ENCODE results near the gene KCNAB2.
"Not testable (repeated sequence)": the region's sequence is repeated elsewhere in the genome, so short reads cannot be mapped to it uniquely, and the experiment has no call there.

KCNAB2 gene

GRCh38 chr1:6011161-6011945 lies 34.3 kb upstream of the KCNAB2 start:
- DNase-seq, result no peak

DNA sequence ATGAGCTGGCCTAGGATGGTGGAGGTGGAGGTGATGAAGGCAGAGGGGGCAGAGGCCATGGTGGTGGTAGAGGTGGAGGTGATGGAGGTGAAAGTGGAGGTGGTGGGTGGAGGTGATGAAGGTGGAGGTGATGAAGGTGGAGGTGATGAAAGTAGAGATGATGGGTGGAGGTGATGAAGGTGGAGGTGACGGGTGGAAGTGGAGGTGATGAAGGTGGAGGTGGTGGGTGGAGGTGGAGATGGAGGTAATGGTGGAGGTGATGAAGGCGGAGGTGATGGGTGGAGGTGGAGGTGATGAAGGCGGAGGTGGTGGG lies 33.8 kb upstream of the KCNAB2 start:
- DNase-seq, result no peak

- no peak for DNase-seq
Observed at GRCh38 chr1:6012529-6013318, 33.0 kb upstream of the KCNAB2 start.

DNA sequence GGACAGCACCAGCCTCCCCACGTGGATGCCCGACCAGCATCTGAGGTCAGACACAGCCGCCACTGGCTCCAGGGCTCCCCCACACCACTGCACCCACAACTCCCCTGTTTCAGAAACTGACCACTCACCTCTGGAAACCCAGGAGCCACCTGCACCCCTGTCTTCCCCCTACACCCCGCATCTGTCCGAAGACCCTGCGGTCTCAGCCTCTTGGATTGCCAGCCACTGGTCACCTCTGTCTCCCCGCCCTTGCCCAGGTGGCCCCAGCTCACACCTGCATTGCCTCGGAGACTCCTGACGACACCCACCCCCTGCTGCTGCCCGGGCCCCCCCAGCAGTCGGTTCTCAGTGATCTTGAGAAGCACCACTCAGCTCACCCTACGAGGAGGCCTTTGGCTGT lies 32.2 kb upstream of the KCNAB2 start:
- no peak for DNase-seq

- DNase-seq, result no peak
Observed at GRCh38 chr1:6014130-6014999, 31.3 kb upstream of the KCNAB2 start.

DNA sequence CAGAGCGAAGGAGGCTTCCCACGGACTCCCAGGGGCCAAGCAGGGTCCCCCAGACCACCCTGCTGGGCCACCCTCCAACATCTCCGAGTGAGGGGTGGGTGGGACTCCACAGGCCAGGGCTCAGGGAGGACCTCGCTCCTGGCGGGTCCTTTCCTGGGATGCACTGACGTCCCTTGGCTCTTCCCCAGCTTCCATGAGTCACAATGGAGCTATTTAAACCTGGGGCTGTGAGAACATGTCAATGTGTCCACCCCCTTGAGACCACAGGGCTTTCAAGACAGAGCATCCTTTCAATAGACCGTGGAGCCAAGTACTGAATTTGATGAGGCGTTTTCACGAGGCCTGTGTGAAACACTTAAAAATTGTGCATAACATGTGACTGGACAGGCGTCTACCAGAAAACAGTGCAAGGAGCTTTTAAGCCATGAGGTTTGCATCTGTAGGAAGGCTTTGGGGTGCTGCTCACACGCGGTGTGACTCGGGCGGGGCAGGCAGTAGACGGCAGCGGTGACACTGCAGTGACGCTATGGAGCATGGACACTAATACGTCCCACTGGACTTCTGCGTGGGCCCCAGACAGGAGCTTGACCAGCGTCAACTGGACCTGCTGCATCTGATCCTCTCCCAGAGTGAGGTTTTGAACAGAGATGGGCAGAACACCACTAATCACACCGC lies 29.4 kb upstream of the KCNAB2 start:
- no peak for DNase-seq

- not testable (repeated sequence) for DNase-seq
Observed at GRCh38 chr1:6017654-6018053, 28.0 kb upstream of the KCNAB2 start.

- DNase-seq, result no peak
Observed at GRCh38 chr1:6019166-6019845, 26.4 kb upstream of the KCNAB2 start.

DNA sequence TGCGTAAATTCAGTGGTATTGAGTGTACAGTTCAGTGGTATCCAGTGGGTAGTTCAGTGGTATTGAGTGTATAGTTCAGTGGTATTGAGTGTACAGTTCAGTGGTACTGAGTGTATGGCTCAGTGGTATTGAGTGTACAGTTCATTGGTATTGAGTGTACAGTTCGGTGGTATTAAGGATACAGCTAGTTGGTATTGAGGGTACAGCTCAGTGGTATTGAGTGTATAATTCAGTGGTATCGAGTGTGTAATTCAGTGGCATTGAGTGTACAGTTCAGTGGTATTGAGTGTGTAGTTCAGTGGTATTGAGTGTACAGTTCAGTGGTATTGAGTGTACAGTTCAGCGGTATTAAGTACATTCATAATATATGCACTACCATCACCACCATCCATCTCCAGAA lies 23.5 kb upstream of the KCNAB2 start:
- no peak for DNase-seq

GRCh38 chr1:6023346-6023745 lies 22.3 kb upstream of the KCNAB2 start:
- DNase-seq, result no peak

DNA sequence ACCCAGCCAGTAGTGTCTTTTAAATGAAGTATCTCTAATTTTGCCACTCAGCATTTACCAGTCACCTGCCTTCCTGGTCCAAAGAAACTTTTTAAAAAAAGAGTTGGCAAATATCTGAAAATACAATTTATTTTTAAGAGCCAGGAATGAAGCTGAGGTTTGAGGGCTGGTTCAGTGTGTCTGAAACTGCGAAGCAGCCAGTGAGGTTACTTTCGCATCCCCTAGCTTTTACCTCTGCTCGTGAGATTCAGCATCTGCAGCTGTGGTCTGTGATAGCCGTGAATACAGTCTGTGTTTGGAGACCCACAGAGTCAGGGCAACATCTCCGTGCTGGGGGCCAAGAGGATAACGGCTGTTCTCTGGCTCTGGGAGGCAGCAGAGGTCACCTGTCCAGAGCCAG lies 21.3 kb upstream of the KCNAB2 start:
- DNase-seq, result no peak

GRCh38 chr1:6025269-6026094 lies 20.2 kb upstream of the KCNAB2 start:
- no peak for DNase-seq

GRCh38 chr1:6026095-6026809 lies 19.4 kb upstream of the KCNAB2 start:
- DNase-seq, result peak; percentile 96

DNA sequence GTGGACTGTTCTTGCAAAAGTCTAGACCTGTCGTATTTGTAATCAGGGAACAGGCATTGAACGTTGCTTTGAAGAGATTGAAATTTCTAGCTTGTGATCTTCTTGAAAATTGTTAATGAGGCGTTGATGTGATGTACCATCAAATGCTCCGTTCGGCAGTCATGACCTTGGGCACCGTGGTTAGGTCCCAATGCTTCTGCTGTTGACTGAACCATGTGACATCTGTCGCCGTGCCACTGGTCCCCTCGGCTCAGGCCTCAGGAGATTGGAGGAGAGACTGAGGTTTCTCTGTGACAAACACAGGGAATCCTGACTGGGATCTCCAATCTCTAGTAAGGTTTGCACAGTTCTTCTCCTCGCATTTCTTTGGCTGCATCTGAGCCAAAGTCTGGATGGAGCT lies 18.1 kb upstream of the KCNAB2 start:
- peak; percentile 62 for DNase-seq

- DNase-seq, result peak; percentile 86
Observed at GRCh38 chr1:6028042-6028850, 17.4 kb upstream of the KCNAB2 start.

DNA sequence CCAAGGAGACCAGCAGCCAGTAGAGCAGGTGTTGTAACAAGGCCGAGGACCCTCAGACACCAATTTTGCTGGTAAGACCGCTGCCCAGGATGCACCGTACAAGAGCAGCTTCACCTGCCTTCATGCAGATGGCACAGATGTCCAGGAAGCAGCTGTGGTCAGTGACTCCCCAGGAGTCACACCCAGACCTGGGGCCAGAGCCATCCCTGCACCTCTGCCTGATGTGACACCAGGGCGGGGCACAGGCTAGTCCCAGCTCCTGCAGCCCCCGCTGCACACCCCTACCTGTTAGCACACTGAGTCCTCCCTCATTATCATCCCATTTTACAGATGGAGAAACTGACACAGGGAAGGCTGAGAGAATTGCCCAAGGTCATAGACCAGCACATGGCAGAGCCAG lies 16.3 kb upstream of the KCNAB2 start:
- DNase-seq, result no peak

DNA sequence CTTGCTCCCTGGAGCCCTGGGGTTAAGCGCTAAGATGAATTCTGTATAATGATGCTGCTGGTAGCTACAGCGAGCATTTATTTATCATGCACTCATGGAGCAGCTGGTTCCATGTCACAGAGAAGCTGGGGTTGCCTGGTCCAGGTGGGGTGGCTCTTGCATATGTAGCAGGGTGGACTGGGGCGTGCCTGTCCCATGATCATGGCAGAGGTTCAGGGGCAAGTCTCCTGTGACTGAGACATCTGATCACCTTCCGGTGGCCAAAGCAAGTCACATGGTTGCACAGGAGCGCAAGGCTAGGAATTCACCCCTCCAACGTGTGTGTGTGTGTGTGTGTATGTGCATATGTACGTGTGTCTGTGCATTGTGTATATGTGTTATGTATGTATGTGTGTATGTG lies 15.6 kb upstream of the KCNAB2 start:
- DNase-seq, result no peak

DNA sequence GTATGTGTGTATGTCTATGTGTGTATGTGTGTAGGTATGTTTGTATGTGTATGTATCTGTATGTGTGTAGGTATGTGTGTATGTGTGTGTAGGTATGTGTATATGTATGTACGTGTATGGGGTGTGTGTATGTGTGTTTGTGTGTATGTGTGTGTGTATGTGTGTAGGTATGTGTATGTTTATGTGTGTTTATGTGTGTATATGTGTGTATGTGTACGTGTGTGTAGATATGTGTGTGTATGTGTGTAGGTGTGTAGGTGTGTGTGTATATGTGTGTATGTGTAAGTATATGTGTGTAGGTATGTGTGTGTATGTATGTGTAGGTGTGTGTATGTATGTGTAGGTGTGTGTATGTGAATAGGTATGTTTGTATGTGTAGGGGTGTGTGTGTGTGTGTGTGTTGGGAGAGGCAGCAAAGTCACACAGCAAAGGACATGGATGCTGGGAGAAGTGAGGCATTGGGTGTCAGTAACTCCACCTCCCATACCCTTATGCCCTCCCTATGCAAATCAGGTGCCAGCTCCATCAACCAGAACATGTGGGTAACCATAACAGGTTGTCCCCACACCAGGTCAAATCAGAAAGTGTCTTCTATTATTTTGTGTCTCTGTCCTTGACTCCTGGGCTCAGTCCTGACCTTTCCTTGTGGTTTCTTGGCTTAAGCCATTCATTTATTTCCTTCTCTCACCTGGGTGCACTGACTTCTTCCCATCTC lies 15.0 kb upstream of the KCNAB2 start:
- DNase-seq, result no peak

GRCh38 chr1:6033124-6033523 lies 12.6 kb upstream of the KCNAB2 start:
- DNase-seq, result no peak

Measured in activated CD4-positive, alpha-beta T cell treated with anti-CD3 and anti-CD28 coated beads, Interleukin-2, amount 50 U/mL, for 16 hours (primary cell).